CD4-positive, alpha-beta T cell treated with Interleukin-6 at 100 ng/mL for 8 hours (primary cell): Measurements from ENCODE around the gene ST3GAL3.

Experiments
- DNase-seq: peaks from one replicate; pipeline ENCODE4 v3.0.0-alpha.2; 2020; ENCODE audit warnings: mixed read lengths, low spot score

Gene ST3GAL3

DNA sequence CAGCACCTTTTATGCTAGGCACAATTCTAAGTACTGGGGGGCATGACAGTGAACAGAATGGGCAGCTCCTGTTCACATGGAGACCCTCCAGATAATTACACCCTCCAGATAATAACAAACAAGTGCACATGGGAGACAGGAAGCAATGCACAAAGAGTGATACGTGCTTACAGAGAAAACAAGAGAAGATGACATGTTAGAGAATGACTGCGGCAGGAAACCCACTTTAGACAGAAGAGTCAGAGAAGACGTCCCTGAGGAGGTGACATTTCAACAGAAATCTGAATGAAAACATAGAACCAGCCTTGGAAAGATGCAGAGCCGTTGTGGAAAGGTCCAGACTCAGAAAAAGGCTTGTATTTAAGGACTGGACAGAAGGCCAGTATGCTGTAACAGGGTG lies 171.5 kb downstream of the ST3GAL3 start:
- DNase-seq, result no peak

DNA sequence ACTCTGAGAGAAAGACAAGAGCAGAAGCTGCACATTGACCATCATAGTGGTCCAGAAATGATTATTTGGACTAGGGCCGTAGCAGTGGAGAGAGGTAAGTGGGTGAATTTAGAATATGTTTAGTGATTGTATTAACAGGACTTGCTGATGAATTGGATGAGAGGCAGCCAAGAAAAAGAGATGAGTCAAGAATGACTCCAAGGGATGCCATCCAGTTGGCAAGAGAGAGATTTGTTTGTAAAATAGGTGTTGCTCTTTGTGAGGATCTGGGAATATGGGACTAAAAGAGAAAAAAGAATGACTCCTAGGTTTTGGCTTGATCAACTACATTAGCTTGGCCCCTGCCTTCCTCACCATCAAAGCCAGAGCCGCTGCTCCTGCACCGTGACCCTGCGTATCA lies 172.1 kb downstream of the ST3GAL3 start:
- DNase-seq, result no peak

DNA sequence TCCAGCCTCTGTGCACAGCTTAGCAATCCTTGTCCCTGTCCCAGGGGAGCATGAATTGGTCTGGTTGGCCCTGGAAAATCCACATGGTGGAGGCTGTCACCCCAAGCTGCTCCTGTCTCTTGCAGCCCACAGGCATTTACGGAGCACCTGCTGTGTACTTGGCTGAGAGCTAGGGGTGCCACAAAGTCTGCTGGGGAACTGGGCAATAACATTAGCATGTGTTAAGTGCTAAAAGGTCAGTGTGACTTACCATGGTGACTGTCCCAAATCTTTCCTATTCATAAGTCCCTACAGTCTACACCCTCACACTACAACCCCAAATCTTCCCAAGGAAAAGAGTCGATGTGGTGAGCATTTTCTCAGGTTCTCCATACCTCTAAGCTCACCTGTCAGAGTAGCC lies 172.7 kb downstream of the ST3GAL3 start:
- no peak for DNase-seq

DNA sequence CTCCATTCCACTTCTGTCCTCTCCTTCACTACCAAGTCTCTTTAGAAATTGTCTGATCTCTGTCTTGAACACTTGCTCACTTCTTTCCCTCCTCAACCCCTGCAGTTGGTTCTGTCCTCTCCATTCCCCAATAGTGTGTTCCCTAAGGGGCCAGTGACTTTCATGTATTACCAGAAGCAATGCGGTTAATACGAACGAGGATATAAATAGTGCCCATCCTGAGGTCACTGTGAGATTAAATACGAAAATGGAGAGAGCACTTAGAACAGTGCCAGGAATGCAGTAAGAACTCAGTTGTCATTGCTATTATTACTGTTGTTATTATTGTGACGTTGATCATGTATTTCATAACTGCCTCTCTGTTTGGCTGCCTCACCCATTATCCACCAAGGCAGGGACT lies 173.3 kb downstream of the ST3GAL3 start:
- DNase-seq, result no peak

DNA sequence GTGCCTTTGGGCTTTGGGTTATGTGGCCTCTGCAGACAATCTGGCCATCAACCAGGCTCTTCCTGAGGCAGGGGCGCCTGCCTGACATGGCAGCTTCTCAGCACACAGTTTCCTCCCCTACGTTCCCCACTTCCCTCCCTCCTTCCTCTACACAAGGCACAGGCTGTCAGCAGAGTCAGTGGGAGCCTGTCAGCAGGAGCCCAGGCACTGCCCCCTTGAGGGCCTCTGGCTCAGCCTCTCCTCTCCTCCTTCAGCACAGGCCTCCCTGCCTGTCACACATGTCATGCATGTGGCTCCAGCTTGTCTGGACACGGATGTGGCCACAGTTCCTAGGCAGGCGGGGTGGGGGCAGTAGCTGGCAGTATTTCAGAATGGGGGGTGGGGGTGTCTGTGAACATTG lies 174.1 kb downstream of the ST3GAL3 start:
- DNase-seq, result no peak

DNA sequence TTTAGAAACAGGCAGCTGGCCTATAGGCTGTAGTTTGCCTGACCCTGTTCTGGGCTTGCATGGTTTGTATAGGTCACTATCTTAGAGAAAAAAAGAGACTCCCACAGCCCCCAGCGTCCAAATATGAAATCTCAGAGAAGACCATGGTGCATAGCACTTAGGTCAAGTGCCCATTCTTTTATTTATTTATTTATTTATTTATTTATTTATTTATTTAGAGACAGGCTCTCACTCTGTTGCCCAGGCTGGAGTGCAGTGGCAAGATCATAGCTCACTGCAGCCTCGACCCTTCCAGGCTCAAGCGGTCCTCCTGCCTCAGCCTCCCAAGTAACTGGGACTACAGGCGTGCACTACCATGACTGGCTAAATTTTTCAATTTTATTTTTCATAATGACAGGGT lies 175.4 kb downstream of the ST3GAL3 start:
- DNase-seq, result no peak

DNA sequence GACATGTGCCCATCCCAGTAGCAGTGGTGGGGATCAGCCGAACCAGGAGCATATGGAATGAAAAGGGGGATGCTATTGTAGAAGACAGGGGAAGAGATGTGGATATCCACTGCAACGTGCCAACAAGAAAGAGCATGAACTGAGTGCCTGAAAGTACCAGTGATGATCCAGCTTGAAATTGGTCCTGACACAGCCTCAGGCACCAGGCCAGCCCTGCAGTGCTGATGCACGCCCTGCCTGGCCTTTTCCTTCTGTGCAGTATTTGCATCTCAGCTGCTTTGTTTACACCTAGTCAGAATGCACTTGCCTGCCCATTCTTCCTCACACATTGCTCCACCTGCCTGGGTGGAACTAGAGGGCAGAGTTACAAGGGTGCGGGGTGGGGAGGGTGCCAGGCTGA lies 176.0 kb downstream of the ST3GAL3 start:
- DNase-seq, result no peak

DNA sequence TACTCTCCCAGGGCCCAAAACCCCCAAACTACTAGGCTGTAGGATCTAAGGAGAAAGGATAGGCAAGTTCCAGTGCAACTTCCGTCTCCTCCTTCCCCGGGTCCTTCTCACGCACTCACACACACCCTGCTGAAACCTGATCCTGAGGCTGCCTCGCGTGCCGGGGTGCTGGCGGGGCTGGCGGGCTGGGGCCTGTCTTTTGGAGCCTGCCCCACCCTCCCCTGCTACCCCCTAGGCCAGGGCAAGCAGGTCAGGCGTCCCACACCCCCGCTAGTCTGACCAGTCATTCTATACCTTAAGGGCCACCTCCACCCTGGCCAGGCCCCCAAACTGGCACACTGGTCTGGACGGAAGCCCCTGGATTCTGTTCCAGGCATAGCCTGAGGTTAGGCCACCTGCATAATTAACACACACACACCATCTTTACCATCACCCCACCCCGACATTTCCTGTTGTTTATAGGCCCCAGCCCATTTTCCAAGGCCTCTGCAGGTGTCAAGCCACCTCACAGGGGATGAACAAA lies 178.0 kb downstream of the ST3GAL3 start:
- no peak for DNase-seq

DNA sequence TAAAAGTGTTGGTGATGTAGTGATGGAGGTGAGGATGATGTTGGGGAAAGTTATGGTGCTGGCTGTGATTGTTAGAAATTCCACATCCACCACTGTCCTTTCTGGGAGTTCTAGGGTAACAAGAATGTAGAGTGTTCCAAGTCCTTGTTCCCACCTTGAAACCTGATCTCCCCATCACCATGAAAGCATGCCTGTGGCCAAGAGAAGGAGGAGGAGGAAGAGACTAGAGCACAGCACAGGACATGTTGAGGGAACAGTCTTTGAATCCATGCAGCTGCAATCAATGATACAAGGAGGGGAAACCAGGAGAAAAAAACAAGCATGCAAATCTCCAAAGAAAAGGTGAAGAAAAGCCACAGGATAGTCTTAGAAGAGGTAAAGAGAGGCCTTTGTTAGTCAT lies 180.4 kb downstream of the ST3GAL3 start:
- no peak for DNase-seq

DNA sequence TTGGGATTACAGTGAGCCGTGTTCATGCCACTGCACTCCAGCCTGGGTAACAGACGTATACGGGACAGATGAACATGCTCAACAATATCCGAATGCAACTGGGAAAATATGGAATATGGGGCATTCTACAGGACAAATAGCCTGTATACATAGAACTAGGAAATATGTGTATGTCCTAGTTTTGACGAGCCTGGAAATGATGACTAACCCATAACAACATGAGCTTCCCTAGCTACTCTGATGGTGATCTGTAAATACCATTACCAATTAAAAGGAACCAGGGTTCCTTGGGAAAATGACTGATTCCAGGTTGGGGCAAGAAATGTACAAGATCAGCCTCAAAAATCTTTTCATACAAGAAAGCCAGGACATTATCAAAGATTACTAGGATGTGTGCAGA lies 183.5 kb downstream of the ST3GAL3 start:
- no peak for DNase-seq

DNA sequence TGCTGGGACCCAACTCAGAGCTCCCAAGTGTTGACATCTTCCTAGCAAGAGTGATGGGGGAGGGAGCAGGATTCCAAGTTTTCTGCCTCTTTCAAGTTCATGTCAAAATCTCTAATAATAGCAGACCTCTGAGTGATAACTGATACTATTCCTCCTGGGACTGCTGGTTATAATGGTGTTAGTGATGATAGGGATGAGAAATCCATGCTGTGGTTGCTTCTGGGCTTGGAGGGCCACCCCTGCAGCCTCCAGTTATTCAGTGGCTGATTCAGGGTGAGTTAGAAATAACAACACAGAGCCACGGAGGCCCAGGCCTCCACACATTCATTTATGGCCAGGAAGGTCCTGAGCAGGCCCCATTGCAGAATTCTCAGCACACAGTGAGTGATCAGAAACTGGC lies 185.7 kb downstream of the ST3GAL3 start:
- no peak for DNase-seq

DNA sequence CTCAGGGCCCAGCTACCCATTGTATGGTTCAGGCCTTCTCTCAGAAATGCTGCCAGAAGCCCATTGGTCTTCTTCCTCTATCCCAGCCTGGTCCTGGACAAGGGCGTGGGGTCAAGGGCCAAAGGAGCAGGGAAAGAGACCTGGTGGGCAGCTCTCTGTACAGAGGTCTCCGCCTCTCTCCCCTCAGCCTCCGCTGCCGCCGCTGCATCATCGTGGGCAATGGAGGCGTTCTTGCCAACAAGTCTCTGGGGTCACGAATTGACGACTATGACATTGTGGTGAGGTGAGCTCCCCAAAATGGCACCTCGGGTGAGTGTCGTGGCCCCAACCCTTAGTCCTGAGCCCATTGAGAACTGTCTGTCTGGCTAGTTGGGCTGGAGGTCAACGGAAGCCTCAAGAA lies 191.6 kb downstream of the ST3GAL3 start:
- DNase-seq, result no peak

DNA sequence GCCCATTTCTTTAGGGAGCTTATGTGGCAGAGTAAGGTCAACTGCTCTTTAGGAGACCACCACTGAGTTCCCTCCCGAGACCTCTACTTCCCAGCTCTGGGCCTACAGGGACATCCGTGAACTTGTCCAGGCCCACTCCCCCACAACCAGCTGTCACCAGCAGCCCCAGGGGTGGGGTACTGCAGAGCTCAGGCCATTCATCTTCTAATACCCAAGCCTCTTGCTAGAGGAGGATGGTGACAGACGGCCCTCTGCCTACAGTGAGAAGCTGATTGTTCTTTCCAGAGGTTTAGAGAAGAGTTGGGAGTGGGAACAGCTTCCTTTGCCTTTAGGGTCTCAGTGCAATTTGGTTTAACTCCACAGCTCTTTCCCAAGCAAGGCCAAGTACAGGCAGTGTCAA lies 193.1 kb downstream of the ST3GAL3 start:
- DNase-seq, result no peak

DNA sequence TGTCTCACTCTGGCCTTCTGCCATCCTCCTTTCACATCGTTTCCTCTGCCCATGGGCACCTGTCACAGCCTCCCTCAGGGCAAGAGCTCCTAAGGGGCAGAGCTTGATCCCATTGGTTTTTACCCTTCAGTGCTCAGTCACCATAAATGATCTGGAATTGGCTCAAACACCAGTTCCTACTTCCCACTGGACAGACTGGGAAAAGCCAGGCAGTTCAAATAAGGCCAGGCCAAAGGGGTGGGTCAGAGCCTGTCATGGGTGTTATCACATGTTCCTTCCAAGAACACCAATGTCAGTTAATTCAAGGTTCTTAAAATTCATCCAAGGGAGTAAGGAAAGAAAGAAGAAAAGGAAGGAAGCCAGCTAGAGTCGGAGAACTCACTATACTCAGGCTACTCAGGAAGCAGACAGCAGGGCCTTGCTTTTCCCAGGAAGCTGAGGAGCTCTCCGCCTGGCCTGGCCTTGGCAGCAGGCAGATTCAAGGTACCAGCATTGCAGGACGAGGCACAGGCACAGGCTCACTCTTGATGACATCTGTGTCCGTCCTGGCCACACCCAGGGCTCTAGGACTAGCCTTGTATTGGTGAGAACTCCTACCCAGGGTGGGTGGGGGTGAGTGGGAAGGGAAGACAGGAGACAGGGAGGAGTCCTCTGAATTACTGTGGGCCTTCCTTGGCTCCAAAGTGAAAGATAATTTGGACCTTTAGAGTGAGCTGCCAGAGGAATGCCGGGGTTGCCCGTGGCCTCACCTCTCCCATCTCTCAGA lies 194.0 kb downstream of the ST3GAL3 start:
- no peak for DNase-seq

DNA sequence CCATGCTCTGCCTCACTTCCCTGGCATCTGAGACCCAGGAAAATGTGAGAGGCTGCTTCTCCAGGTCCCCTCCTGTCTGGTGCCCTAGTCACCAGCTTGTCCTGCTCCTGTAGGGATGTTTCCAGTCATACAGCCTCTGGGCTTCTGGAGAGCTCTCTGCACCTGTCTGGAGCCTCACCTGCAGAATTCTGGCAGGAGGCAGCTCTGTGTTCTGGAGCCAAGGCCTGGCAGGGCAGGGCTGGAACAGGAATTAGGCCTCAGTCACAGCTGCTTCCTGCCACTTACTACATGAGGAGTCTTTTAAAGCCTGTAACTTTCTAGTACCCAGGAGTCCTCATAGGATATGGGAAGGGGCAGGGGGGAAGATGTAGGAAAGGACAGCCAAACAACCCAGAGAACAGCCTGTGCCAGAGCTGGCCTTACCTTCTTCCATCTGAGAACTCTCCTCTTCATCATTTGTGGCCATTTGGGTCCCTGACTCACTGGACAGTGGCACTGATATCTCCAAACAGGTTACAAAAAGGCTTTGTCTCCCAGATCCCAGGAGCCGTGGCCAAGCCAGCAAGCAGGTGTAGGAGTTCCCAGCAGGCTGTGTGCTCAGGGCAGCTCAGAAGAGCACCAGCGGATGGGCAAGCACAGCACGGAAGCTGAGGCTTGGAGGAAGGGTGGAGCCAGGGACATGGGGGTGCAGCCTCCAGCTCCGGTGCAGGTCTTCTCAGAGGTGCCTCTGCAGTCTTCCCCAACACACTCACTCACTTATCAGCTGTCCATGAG lies 194.9 kb downstream of the ST3GAL3 start:
- DNase-seq, result no peak

DNA sequence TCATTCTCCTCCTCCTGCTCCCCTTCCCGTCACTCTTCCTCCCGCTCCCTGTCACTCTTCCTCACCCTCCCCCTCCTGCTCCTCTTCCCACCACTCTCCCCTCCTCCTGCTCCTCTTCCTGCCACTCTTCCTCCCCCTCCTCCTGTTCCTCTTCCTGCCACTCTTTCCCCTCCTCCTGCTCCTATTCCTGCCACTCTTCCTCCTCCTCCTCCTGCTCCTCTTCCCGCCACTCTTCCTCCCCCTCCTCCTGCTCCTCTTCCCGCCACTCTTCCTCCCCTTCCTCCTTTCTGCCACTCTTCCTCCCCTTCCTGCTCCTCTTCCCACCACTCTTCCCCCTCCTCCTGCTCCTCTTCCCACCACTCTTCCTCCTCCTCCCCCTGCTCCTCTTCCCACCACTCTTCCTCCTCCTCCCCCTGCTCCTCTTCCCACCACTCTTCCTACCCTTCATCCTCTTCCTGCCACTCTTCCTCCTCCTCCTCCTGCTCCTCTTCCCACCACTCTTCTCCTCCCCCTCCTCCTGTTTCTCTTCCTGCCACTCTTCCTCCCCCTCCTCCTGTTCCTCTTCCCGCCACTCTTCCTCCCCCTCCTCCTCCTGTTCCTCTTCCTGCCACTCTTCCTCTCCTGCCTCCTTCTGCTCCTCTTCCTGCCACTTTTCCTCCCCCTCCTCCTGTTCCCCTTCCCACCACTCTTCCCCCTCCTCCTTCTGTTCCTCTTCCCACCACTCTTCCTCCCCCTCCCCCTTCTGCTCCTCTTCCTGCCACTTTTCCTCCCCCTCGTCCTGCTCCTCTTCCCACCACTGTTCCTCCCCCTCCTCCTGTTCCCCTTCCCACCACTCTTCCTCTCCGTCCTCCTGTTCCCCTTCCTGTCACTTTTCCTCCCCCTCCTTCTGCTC lies 197.6 kb downstream of the ST3GAL3 start:
- no peak for DNase-seq

DNA sequence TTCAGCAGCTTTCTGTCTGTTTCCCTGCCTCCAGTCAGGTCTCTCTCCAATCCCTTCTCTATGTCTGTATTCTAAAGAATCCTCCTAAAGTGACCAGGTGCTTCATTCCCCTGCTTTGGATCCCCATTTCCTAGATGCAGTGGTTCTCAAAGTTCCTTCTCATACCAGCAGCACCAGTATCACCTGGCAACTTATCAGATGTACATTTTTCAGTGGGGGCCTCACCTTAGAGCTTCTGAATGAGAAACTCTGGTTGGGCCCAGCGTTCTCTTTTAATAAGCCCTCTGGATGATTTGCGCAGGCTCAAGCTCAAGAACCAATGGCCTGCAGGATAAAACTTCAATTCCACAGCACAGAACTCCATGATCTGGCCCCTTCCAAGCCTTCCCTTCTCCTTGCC lies 200.9 kb downstream of the ST3GAL3 start:
- no peak for DNase-seq

DNA sequence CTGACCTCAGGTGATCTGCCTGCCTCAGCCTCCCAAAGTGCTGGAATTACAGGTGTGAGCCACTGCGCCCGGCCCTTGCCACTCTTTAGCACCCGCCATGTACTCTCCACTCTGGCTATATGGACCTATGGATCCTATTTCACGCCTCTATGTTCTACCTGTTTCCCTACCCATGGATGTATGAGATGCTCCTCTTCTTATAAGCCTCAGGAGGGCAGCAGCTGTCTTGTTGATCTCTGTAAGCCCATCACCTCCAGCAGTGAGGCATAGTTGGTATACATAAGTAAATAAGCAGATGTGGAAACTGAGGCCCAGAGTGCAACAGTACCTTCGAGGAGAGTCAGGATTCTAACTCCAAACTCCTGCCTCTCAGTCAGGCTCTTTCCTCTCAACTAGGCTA lies 201.5 kb downstream of the ST3GAL3 start:
- DNase-seq, result no peak

DNA sequence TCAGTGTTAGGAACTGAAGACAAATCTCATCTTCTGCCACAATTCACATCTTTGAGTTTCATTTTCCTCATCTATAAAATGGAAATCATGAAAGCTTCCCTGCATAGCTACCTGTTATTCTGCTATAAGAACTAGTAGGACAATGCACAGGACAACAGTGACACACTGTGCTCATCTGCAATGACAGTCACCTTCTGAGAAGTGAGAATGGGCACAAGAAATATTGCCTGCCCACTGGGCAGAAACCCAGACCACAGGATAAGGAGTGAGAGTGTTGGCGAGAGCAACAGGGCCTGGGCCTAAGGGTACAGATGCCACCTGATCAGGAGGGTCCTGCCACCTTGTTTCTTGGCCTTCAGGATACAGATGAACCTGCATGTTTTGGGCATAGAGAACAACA lies 203.0 kb downstream of the ST3GAL3 start:
- no peak for DNase-seq

DNA sequence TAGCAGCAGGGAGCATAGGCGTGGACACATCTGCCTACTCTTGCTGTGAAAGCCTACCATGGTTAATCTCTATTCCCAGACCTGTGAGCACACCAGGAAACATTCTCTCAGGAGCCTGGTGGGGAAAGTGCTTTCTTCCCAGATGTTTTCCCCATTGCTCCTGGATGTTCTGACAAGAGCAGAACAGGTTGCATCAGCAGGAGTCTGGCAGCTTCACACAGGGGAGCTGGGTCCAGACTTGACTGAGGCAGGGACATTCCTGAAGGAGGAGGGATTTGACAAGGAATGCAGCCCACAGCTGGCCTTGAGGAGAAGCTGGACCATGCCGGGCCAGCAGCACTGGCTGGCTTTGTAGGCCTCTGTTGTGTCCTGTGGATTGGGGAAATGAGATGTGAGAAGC lies 205.3 kb downstream of the ST3GAL3 start:
- DNase-seq, result no peak

DNA sequence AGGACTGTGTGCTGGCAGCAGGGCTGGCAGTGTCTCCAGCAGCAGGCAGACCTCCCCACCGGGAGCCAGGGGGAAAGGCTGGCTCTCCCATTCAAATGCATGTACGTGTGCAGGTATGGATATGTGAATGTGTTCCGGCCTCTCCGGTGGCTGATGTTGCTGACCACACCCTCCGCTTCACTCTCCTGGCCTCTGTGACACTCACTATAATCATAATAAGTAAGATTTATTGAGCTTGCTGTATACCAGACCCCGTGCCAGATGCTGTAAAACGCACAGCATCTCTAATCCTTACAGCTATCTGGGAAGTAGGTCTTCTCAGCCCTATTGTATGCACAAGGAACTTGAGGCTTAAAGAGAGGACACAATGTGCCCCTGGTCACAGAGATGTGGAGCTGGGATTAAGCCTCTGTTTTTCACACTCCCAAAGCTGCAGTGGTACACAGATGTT lies 205.7 kb downstream of the ST3GAL3 start:
- DNase-seq, result no peak

DNA sequence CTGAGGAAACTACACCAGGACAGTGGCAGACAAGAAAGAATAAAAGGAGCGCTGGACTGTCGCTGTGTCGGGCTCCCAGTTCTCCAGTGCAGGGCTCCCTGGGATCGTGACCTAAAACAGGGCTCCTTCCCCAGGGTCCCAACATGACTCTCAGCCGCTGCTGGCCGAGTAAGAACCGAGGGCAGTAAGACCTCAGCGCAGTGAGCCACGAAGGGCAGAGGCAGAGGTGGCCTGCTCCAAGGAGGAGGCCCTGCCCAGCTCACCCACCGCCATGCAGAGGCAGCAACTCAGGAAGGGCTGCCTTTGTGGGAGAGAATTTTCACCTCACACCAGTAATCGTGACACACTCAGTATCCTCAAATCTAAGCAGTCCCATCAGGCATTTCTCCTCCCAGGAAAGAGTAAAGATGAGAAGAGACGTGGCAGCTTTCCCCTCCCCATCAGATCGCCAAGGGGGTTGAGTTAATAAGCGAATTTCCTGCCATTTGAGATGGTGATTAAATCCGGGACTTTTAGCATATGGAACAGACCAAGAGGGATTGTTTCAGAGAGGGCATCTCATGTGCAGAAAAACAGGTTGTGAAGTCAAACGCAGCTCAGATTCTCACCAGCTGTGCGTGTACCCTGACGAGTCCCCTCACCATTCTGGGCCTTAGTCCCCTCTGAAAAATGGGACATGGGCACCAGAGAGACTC lies 206.5 kb downstream of the ST3GAL3 start:
- DNase-seq, result no peak
